VCaP (cell line): ENCODE results near the gene CEP131.

Experiments used
- H3K27ac ChIP-seq: fragments of 450-650 bp; 2 replicates; pipeline ENCODE4 v1.5.1; 2017
- TF ChIP-seq, protein P1 (sequence below): fragments of 450-650 bp; conservative IDR thresholded peaks from 2 replicates; pipeline ENCODE4 v1.5.1; 2017; ENCODE audit warnings: mild to moderate bottlenecking, moderate library complexity

The CEP131 gene

DNA sequence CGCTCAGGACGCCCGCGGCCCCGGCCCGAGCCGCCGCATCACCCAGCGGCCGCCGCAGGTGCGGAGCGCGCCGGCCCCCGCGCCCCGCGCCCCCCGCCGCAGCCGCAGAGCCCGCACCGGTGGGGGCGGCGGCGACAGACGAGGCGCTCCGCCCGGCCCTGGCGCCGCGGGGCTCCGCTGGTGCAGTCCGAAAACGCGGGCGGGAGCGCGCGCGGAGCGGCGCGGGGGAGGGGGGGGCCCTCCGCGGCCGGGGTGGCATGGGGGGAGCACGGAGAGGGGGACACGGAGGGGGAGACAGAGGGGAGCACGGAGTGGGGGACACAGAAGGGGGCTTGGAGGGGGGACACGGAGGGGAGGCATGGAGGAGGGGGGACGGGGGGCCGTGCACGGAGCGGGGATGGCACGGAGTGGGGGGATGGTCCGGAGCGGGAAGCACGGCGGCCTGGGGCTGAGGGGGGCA is 56.7 kb downstream of the CEP131 start, which contains the start of gene AATK:
Gene AATK, minus strand, starts transcription at position 189 of the 460 bp plus-strand sequence. CDS start 229 bp downstream, outside the sequence.
- TF ChIP-seq, protein P1, sequence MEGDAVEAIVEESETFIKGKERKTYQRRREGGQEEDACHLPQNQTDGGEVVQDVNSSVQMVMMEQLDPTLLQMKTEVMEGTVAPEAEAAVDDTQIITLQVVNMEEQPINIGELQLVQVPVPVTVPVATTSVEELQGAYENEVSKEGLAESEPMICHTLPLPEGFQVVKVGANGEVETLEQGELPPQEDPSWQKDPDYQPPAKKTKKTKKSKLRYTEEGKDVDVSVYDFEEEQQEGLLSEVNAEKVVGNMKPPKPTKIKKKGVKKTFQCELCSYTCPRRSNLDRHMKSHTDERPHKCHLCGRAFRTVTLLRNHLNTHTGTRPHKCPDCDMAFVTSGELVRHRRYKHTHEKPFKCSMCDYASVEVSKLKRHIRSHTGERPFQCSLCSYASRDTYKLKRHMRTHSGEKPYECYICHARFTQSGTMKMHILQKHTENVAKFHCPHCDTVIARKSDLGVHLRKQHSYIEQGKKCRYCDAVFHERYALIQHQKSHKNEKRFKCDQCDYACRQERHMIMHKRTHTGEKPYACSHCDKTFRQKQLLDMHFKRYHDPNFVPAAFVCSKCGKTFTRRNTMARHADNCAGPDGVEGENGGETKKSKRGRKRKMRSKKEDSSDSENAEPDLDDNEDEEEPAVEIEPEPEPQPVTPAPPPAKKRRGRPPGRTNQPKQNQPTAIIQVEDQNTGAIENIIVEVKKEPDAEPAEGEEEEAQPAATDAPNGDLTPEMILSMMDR, result no peak
- peak within 1 kb of the TSS; percentile 97 for H3K27ac ChIP-seq

DNA sequence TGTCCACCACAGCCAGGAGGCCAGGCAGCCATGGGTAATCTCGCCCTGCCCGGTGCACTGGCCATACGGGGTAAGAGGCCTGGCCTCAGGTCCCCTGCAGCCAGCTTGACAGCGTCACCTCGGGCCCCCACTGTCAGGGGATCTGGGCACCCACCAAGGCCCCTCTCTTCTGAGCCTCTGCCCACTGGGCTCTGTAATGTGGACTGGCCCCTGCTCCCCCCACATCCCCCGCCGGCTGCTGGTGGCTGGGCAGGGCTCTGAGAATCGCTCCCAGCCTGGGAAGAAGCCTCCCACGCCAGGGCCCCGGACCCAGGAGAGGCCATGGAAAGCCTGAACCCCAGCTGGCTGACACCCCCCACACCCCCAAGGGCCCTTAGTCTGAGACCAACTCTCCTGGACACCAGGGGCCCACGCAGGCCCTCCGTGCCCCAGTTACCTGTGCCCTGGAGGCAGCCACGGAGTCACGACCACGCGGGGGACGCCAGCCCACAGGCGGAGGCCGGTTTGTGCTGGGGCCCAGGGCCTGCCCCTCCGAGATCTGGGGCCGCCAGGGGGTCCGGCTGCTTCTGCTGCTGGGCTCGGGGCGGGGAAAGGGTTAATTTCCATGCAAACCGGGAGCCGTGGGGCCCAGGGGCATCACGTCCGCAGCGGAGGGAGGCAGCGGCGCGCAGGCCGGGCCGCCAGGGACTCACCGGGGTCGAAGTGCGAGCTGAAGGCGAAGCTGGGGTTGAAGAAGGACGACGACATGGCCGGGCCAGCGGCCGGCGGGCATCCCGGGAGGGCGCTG is 57.3 kb downstream of the CEP131 start, which contains the start of gene PVALEF:
Gene PVALEF, plus strand, starts transcription at position 262 of the 787 bp plus-strand sequence. CDS start 15,720 bp downstream, outside the sequence.
- TF ChIP-seq, protein P1, result no peak
- peak within 1 kb of the TSS; percentile 97 for H3K27ac ChIP-seq

DNA sequence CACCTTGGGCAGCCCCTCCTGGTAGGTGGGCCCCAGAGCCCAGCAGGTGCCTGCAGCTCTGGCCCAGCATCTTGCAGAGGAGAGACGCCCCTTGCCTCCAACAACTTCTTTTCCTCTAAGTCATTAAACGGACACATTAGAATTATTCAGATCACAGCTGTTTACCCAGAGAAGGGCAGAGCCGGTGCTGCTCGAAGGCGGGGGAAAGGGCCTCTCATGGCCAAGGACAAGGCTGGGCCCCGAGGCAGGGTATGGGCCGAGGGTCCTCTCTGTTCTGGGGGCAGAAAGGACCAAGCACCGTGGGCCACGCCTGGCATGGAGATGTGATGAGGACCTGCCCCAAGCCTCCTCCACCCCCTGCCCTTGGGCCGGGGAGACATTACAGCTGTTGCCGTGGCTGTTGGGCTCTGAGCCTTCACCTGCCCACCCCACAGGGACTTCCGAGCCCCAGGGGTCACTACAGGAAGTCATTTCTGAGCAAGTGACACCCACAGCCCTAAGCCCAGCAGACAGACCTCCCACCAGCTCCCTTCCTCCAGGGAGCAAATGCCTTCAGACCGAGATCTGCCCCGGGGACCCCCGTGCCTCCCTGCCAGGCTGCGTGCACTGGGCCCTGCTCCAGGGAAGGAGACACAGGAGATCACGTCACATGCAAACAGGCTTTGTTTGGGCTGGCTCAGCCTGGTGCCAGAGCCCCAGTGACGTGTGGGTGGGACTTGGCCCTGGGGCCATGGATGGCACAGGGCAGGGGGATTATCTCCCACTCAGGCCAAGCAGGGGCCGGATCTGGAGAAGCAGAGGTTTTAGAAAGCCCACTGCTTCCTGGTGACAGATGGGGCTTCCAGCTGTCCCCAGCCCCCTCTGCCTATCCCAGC is 58.2 kb downstream of the CEP131 start:
- H3K27ac ChIP-seq, result peak overlapping the region; percentile 97
- TF ChIP-seq, protein P1, result no peak

DNA sequence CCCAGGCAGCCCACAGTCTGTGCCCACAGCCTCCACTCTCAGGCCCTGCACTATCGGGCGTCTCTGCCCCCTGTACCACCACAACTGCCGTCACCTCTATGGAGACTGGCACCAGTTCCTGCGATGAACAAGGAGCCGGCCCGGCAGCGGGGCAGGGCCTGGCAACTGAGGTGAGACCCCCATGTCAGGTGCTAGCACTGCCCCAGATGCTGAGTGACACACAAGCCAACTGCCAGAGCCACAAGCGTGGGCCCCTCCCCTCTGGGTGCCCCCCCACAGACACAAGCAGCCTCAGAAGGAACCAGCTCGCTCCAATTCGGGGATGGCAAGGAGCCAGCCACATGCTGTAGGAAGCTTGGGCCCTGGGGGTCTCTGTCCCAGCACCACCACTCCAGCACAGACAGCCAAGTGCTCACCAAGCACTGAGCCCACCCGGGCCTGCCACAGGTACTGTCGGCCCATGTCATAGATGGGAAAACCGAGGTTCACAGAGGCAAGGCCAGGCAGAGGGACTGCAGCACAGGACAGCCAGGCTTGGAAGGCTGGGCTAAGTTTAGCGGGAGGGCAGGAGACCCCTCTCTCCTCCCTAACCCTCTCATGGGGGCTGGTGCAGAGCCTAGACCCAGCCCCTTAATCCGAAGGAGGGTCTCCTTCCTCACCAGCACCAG is 58.9 kb downstream of the CEP131 start:
- TF ChIP-seq, protein P1, result no peak
- peak overlapping the region; percentile 97 for H3K27ac ChIP-seq

DNA sequence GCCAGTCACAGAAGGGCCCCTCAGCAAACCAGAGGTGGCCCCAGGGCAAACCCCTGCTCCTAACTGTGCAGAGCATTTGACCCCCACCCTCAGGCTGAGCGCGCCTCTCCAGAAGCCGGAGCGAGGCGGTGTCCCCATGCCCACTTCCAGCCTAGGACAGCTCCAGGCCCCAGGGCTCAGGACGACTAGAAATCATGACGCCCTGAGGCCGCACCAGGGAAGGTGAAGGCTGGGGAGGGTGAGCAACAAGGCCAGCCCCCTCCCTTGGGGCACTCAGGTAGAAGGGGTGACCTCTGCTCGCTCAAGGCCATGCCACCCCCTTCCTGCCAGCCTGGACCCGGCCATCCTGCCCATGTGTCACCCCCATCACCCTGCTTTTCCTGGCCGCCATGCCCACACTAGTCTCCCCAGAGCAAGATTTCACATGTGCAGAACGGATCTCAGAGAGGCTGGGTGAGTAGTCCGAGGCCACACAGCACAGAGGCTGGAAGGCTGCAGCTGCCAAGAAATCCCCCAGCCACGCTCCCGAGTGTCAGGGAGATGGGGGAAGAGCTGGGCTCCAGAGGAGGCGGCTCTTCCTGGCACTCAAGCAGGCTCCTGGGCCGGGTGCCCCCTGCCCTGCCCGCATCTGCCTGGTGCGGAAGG is 59.6 kb downstream of the CEP131 start:
- TF ChIP-seq, protein P1, result no peak
- no peak overlapping the region; the same call in 1 of the 2 replicates for H3K27ac ChIP-seq

DNA sequence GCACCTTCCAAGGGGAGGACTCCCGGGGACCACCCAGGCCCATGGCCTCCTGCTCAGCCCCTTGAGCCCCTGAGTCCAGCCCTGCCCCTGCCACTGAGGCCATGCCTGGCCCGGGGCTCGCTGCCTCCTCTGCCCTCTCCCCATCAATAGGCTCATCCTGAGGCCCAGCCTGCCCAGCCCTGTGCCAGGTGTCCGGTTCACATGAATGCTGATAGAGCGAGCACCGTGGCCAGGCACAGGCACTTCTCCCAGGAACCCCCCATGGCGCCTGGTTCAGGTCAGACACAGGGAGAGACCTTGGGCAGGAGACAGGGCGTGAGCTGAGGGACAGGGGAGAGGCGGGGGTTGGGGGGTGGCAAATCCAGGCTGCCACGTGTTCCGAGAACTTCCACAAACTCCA is 60.3 kb downstream of the CEP131 start:
- TF ChIP-seq, protein P1, result no peak
- no peak overlapping the region for H3K27ac ChIP-seq
